KMS-11 (cell line): ENCODE results near the gene MPP4.
"Not testable (repeated sequence)": the region's sequence is repeated elsewhere in the genome, so short reads cannot be mapped to it uniquely, and the experiment has no call there.

Experiments
- H2AFZ ChIP-seq: fragments of 200-600 bp; sonication (generic); 2 replicates; pipeline ENCODE4 v1.6.1; 2016; ENCODE audit warnings: antibody characterized with exemption, mixed run types, low read depth
- H3K27ac ChIP-seq: fragments of 200-600 bp; sonication (generic); 2 replicates; pipeline ENCODE4 v1.6.1; 2016; ENCODE audit warnings: mild to moderate bottlenecking, mixed run types
- H3K27me3 ChIP-seq: fragments of 200-600 bp; sonication (generic); 2 replicates; pipeline ENCODE4 v1.6.1; 2017; ENCODE audit warnings: mild to moderate bottlenecking, low read depth, mixed run types, moderate library complexity; ENCODE audit not compliant: insufficient read depth
- H3K36me3 ChIP-seq: fragments of 200-600 bp; sonication (generic); 2 replicates; pipeline ENCODE4 v1.6.1; 2017; ENCODE audit warnings: mild to moderate bottlenecking, mixed run types; ENCODE audit not compliant: insufficient read depth
- H3K4me1 ChIP-seq: fragments of 200-600 bp; sonication (generic); 2 replicates; pipeline ENCODE4 v1.6.1; 2016; ENCODE audit warnings: mild to moderate bottlenecking, low read depth, mixed run types; ENCODE audit not compliant: poor library complexity, severe bottlenecking
- H3K4me2 ChIP-seq: fragments of 200-600 bp; sonication (generic); 2 replicates; pipeline ENCODE4 v1.7.0; 2016; ENCODE audit warnings: mild to moderate bottlenecking, mixed run types
- H3K4me3 ChIP-seq: fragments of 200-600 bp; sonication (generic); IDR thresholded peaks from 2 replicates; pipeline ENCODE4 v1.6.1; 2017; ENCODE audit warnings: low read depth, low read length, mixed read lengths; ENCODE audit not compliant: insufficient read depth
- H3K79me2 ChIP-seq: fragments of 200-600 bp; sonication (generic); 2 replicates; pipeline ENCODE4 v1.6.1; 2016; ENCODE audit warnings: low read depth, mixed run types; ENCODE audit not compliant: insufficient read depth
- H3K9ac ChIP-seq: fragments of 200-600 bp; sonication (generic); 2 replicates; pipeline ENCODE4 v1.6.1; 2016; ENCODE audit warnings: mild to moderate bottlenecking, mixed run types
- H4K20me1 ChIP-seq: fragments of 200-600 bp; sonication (generic); 2 replicates; pipeline ENCODE4 v1.6.1; 2016; ENCODE audit warnings: mild to moderate bottlenecking, mixed run types; ENCODE audit not compliant: insufficient read depth
- CTCF ChIP-seq: fragments of 200-600 bp; sonication (generic); conservative IDR thresholded peaks from 2 replicates; pipeline ENCODE4 v1.6.1; 2017; ENCODE audit warnings: low read depth, mild to moderate bottlenecking, antibody characterized with exemption, low read length, moderate library complexity, mixed read lengths

MPP4 gene

GRCh38 chr2:201675454-201675853, 23.0 kb downstream of the MPP4 start:
- Histone ChIP-seq H4K20me1 (no peaks in the 10 kb centered on the region), H3K4me2 (no peak overlapping the region), H2AFZ (no peak overlapping the region), H3K79me2 (no peaks in the 10 kb centered on the region), H3K27me3 (no peaks in the 10 kb centered on the region), H3K36me3 (no peaks in the 10 kb centered on the region), H3K4me3 (no peak overlapping the region), H3K27ac (no peak overlapping the region), H3K9ac (no peak overlapping the region), H3K4me1 (no peaks in the 10 kb centered on the region)
- TF ChIP-seq CTCF = no peak

GRCh38 chr2:201674794-201675193, 23.6 kb downstream of the MPP4 start:
- H3K4me3 ChIP-seq = no peak overlapping the region
- H3K4me2 ChIP-seq = no peak overlapping the region
- no peak overlapping the region for H3K9ac ChIP-seq
- H3K4me1 ChIP-seq = no peaks in the 10 kb centered on the region
- no peak for TF ChIP-seq CTCF
- no peaks in the 10 kb centered on the region for H3K27me3 ChIP-seq
- H4K20me1 ChIP-seq = no peaks in the 10 kb centered on the region
- H2AFZ ChIP-seq = no peak overlapping the region
- no peaks in the 10 kb centered on the region for H3K36me3 ChIP-seq
- H3K79me2 ChIP-seq = no peaks in the 10 kb centered on the region
- H3K27ac ChIP-seq = no peak overlapping the region

GRCh38 chr2:201674298-201674697, 24.1 kb downstream of the MPP4 start:
- no peaks in the 10 kb centered on the region for H3K4me1 ChIP-seq
- no peaks in the 10 kb centered on the region for H3K36me3 ChIP-seq
- H4K20me1 ChIP-seq = no peaks in the 10 kb centered on the region
- H3K27ac ChIP-seq = no peak overlapping the region
- no peak overlapping the region for H3K4me3 ChIP-seq
- no peak overlapping the region for H3K9ac ChIP-seq
- TF ChIP-seq CTCF = no peak
- H3K79me2 ChIP-seq = no peaks in the 10 kb centered on the region
- no peak overlapping the region for H3K4me2 ChIP-seq
- H2AFZ ChIP-seq = no peak overlapping the region
- H3K27me3 ChIP-seq = no peaks in the 10 kb centered on the region

- H3K79me2 ChIP-seq = no peaks in the 10 kb centered on the region
- H3K36me3 ChIP-seq = no peaks in the 10 kb centered on the region
- no peak overlapping the region for H3K4me3 ChIP-seq
- H3K9ac ChIP-seq = no peak overlapping the region
- H3K4me1 ChIP-seq = no peaks in the 10 kb centered on the region
- no peak overlapping the region for H2AFZ ChIP-seq
- no peak for TF ChIP-seq CTCF
- H3K27ac ChIP-seq = no peak overlapping the region
- no peaks in the 10 kb centered on the region for H4K20me1 ChIP-seq
- no peaks in the 10 kb centered on the region for H3K27me3 ChIP-seq
- H3K4me2 ChIP-seq = no peak overlapping the region
Measured at GRCh38 chr2:201673546-201673945, 24.9 kb downstream of the MPP4 start.

- H3K4me2 ChIP-seq = not testable (repeated sequence)
Measured at GRCh38 chr2:201671205-201671604, 27.2 kb downstream of the MPP4 start.

More at GRCh38 chr2:201671205-201671604, 27.2 kb downstream of the MPP4 start:
- H4K20me1 ChIP-seq, H3K4me1 ChIP-seq, H3K36me3 ChIP-seq, H2AFZ ChIP-seq, H3K4me3 ChIP-seq, H3K27me3 ChIP-seq, H3K27ac ChIP-seq, H3K9ac ChIP-seq, H3K79me2 ChIP-seq: not testable (repeated sequence)
